Upper lobe of left lung (tissue), 6 donors: Measurements from ENCODE around the gene PCGF3. TPM values are rescaled to one million over a fixed set of nuclear protein-coding genes. Genes with fewer than 3 reads are reported as not detected.
A peak's percentile ranks its signal among the peaks of the same experiment; 100 is the strongest.

ENCODE experiments used
- ATAC-seq, 2 donors: fragments of 200-7000 bp; cut with Tn5 transposase; one replicate each; pipeline ENCODE4 v1.9.1; 2022; ENCODE audit warnings: mild to moderate bottlenecking in 2 of 2, moderate library complexity in 2 of 2; ENCODE audit not compliant: low FRiP score in 2 of 2
- DNase-seq, 2 donors: peaks; one replicate each; pipeline ENCODE4 v3.0.0-alpha.2; 2019 to 2020
- H3K27ac ChIP-seq, 4 donors: fragments of 200-600 bp; sonication (generic); one replicate each; pipeline ENCODE4 v1.5.1; 2016 to 2019
- H3K27me3 ChIP-seq, 4 donors: fragments of 200-600 bp; sonication (generic); one replicate each; pipeline ENCODE4 v1.5.1; 2017 to 2019
- H3K36me3 ChIP-seq, 4 donors: fragments of 200-600 bp; sonication (generic); one replicate each; pipeline ENCODE4 v1.5.1; 2016 to 2019
- H3K4me1 ChIP-seq, 4 donors: fragments of 200-600 bp; sonication (generic); one replicate each; pipeline ENCODE4 v1.5.1; 2018 to 2019
- H3K4me3 ChIP-seq, 4 donors: fragments of 200-600 bp; sonication (generic); one replicate each; pipeline ENCODE4 v1.5.1; 2017 to 2019; ENCODE audit warnings: mild to moderate bottlenecking in 2 of 4, moderate library complexity in 1 of 4
- H3K9me3 ChIP-seq, 4 donors: fragments of 200-600 bp; sonication (generic); one replicate each; pipeline ENCODE4 v1.5.1; 2018 to 2019
- EP300 ChIP-seq, 4 donors: sonication (generic); formaldehyde crosslinking; IDR thresholded peaks; one replicate each; pipeline ENCODE4 v1.5.1; 2017; ENCODE audit warnings: antibody characterized with exemption in 4 of 4, control low read depth in 2 of 4
- POLR2A ChIP-seq, 4 donors: fragments of 450-650 bp; IDR thresholded peaks; one replicate each; pipeline ENCODE4 v1.5.1; 2016 to 2017; ENCODE audit warnings: antibody characterized with exemption in 4 of 4, mild to moderate bottlenecking in 2 of 4
- POLR2AphosphoS5 ChIP-seq, 2 donors: sonication (generic); formaldehyde crosslinking; IDR thresholded peaks; one replicate each; pipeline ENCODE4 v1.5.1; 2017; ENCODE audit warnings: antibody characterized with exemption in 2 of 2
- WGBS, 2 donors: methylation state at CpG; one replicate each; pipeline ENCODE4 v1.1.5; 2017 to 2018; 5-methylcytosine and 5-hydroxymethylcytosine counted together
- total RNA-seq, 6 donors: library from RNA; depleted of rRNA in 4 of 6; stranded (reverse); fragments of >200 nt in 4 of 6; gene quantifications; one replicate each; pipeline versions ENCODE4 v1.1.0 to v1.2.1, GENCODE V29; 2016 to 2021
- TF ChIP-seq, protein P1 (sequence below), 6 experiments: fragments of 450-650 bp in 4 of 6; fragments of 200-600 bp in 2 of 6; sonication (generic) in 2 of 6; IDR thresholded peaks; one replicate each; pipeline ENCODE4 v1.5.1; 2016 to 2019; ENCODE audit warnings: antibody characterized with exemption in 6 of 6
- donor health status: DM: no; HTN: no; CAD: no; lungs with moderate emphysema.
- donor health status: DM: no; HTN: yes; CAD: no; lungs with severe emphysema.

The PCGF3 gene, protein sequence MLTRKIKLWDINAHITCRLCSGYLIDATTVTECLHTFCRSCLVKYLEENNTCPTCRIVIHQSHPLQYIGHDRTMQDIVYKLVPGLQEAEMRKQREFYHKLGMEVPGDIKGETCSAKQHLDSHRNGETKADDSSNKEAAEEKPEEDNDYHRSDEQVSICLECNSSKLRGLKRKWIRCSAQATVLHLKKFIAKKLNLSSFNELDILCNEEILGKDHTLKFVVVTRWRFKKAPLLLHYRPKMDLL
- 100 to 1,000 TPM in 1 of 6 donors, 10 to 100 TPM in 5; 36.4 to 150 (median 41.0) TPM for total RNA-seq

DNA sequence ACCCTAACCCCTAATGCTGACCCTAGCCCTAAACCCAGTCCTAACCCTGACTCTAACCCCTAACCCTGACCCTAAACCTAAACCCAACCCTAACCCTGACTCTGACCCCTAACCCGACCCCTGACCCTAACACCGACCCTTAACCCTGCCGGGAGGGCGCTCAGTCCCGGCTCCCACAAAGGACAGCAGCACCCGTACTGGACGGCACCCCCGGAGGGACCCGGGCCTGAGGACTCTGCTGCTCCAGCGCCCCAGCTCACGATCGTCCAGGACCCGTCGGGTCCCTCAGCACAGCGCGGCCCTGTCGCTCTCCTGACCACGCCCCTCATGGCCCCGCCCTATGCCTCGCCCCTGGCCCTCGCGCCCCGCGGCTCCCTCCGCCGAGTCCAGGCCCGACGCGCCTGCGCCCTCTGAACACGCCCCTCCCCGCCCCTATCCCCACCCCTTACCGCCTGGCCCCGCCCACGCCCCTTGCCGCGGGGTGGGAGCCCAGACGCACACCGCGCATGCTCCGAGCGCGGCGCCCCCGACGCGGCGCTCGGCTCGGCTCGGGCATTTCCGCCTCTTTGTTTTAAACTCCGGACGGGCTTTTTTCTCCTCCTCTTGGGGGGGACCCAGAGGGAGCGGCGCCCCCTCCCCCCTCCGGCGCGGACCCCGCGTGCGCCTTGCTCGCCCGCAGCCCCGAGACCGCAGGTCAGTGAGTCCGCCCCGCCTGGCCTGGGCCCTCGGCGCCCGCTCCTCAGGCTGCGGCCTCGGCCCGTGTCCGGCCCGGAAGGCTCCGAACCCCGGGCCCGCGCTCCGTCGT is at the start of gene PCGF3:
Gene PCGF3, plus strand, starts transcription at position 555 of the 805 bp plus-strand sequence. CDS start 27,849 bp downstream, outside the sequence.
- DNase-seq (peak; percentile 97 to 99), ATAC-seq (peak; percentile 98)
- Histone ChIP-seq H3K9me3 (no peaks in the 10 kb centered on the region), H3K4me3 (peak within 1 kb of the TSS; percentile 76 to 99 (median 88)), H3K27ac (peak within 1 kb of the TSS; percentile 85 to 94 (median 90)), H3K36me3 (no peaks in the 10 kb centered on the region), H3K4me1 (peaks cover 21 to 46% (median 25%) of the 10 kb centered on the region in 4 donors), H3K27me3 (no peaks in the 10 kb centered on the region)
- TF ChIP-seq POLR2A (IDR thresholded peaks at IDR 0.05) (peak in 2 of 4 donors; percentile 39 to 70), POLR2AphosphoS5 (IDR thresholded peaks at IDR 0.05) (peak; percentile 51 to 83)
- TF ChIP-seq, protein P1, sequence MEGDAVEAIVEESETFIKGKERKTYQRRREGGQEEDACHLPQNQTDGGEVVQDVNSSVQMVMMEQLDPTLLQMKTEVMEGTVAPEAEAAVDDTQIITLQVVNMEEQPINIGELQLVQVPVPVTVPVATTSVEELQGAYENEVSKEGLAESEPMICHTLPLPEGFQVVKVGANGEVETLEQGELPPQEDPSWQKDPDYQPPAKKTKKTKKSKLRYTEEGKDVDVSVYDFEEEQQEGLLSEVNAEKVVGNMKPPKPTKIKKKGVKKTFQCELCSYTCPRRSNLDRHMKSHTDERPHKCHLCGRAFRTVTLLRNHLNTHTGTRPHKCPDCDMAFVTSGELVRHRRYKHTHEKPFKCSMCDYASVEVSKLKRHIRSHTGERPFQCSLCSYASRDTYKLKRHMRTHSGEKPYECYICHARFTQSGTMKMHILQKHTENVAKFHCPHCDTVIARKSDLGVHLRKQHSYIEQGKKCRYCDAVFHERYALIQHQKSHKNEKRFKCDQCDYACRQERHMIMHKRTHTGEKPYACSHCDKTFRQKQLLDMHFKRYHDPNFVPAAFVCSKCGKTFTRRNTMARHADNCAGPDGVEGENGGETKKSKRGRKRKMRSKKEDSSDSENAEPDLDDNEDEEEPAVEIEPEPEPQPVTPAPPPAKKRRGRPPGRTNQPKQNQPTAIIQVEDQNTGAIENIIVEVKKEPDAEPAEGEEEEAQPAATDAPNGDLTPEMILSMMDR (IDR thresholded peaks at IDR 0.05) = no peak
- 5 to 31% methylated on average over 5 to 28 of the region's 82 CpGs for WGBS, 2 donors

DNA sequence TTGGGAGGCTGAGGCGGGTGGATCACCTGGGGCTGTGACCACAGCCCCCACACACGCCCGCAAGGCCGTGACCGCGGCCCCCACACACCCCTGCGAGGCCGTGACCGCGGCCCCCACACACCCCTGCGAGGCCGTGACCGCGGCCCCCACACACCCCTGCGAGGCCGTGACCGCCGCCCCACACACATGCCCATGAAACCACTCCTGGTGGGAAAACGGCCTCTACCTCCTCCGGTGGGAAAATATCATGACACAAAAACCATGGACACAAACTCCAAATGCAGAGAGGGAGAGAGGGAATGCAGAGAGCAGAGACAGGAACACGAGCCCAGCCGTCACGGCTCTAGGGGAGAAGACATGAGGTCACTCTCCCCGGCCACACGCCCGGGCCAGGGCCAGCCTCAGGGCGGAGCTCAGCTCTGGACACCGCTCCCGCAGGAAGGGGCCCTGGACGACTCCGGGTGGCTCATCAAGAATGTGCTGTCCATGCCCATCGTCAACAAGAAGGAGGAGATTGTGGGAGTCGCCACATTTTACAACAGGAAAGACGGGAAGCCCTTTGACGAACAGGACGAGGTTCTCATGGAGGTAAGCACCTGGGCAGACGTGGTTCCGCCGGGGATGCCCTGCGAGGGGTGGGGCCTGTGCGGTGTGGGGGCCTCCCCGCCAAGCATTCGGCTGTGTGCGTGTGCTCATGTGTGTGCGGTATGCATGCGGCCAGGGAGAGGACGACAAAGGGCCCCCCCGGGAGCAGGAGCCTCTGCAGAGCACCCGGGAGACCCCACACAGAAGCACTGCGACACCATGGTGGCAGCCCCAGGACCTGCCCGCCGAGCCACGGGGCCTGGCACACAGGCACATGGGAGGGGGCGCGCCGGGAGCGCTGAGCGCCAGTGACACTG is 48.9 kb upstream of the PCGF3 start:
- H3K27me3 ChIP-seq = peaks cover 0 to 4% (median 0%) of the 10 kb centered on the region in 4 donors
- 53 to 77% methylated on average over 12 to 56 of the region's 58 CpGs for WGBS, 2 donors
- H3K4me3 ChIP-seq = no peak overlapping the region
- peak in 1 of 2 donors; percentile 81 for DNase-seq
- H3K9me3 ChIP-seq = no peaks in the 10 kb centered on the region
- no peaks in the 10 kb centered on the region for H3K36me3 ChIP-seq
- no peak for TF ChIP-seq POLR2A (IDR thresholded peaks at IDR 0.05)
- no peak for TF ChIP-seq POLR2AphosphoS5 (IDR thresholded peaks at IDR 0.05)
- TF ChIP-seq, protein P1 (IDR thresholded peaks at IDR 0.05) = no peak
- no peak for TF ChIP-seq EP300 (IDR thresholded peaks at IDR 0.05)
- no peaks in the 10 kb centered on the region for H3K4me1 ChIP-seq
- peak in 1 of 2 donors; percentile 60 for ATAC-seq
- H3K27ac ChIP-seq = no peak overlapping the region

DNA sequence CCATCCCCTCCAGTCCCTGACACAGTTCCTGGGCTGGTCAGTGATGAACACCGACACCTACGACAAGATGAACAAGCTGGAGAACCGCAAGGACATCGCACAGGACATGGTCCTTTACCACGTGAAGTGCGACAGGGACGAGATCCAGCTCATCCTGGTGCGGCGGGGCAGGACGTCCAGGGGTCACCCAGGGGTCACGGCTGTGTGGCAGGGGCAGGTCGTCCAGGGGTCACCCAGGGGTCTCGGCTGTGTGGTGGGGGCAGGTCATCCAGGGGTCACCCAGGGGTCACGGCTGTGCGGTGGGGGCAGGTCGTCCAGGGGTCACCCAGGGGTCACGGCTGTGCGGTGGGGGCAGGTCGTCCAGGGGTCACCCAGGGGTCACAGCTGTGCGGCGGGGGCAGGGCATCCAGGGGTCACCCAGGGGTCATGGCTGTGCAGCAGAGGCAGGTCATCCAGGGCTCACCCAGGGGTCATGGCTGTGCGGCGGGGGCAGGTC is 48.2 kb upstream of the PCGF3 start:
- H3K9me3 ChIP-seq = no peaks in the 10 kb centered on the region
- H3K27me3 ChIP-seq = no peaks in the 10 kb centered on the region
- H3K4me3 ChIP-seq = no peak overlapping the region
- H3K4me1 ChIP-seq = no peaks in the 10 kb centered on the region
- H3K27ac ChIP-seq = no peak overlapping the region
- DNase-seq (peak in 1 of 2 donors; percentile 72), ATAC-seq (no peak)
- TF ChIP-seq, protein P1 (IDR thresholded peaks at IDR 0.05) = no peak
- TF ChIP-seq EP300 (IDR thresholded peaks at IDR 0.05) = no peak
- no peak for TF ChIP-seq POLR2A (IDR thresholded peaks at IDR 0.05)
- TF ChIP-seq POLR2AphosphoS5 (IDR thresholded peaks at IDR 0.05) = no peak
- WGBS, 2 donors = 88% methylated on average over 13 of the region's 23 CpGs; no CpG with 5 or more reads in 1 of the 2 donors
- no peaks in the 10 kb centered on the region for H3K36me3 ChIP-seq

DNA sequence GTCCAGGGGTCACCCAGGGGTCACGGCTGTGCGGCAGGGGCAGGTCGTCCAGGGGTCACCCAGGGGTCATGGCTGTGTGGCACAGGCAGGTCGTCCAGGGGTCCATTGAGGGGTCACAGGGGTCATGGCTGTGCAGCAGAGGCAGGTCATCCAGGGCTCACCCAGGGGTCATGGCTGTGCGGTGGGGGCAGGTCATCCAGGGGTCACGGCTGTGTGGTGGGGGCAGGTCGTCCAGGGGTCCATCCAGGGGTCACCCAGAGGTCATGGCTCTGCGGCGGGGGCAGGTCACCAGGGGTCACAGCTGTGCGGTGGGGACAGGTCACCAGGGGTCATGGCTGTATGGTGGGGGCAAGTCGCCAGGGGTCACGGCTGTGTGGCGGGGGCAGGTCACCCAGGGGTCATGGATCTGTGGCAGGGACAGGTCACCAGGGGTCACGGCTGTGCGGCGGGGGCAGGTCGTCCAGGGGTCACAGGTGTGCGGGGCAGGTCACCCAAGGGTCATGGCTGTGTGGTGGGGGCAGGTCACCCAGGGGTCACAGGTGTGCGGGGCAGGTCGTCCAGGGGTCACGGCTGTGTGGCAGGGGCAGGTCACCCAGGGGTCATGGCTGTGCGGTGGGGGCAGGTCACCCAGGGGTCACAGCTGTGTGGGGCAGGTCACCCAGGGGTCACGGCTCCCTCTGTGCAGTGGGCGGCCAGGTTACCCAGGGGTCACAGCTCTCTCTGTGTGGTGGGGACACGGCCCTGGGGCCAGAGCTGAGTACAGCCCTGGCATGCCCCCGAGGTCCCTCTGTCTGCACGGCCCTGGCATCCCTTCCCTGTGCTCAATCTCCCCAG is 47.6 kb upstream of the PCGF3 start:
- 80 to 92% methylated on average over 9 to 17 of the region's 27 CpGs for WGBS, 2 donors
- Histone ChIP-seq H3K27ac (no peak overlapping the region), H3K9me3 (no peaks in the 10 kb centered on the region), H3K4me1 (peaks cover under 1 to 2% (median 2%) of the 10 kb centered on the region in 4 donors), H3K4me3 (no peak overlapping the region), H3K36me3 (no peaks in the 10 kb centered on the region), H3K27me3 (no peaks in the 10 kb centered on the region)
- ATAC-seq (no peak), DNase-seq (peak in 1 of 2 donors; percentile 69)
- TF ChIP-seq POLR2A (IDR thresholded peaks at IDR 0.05) (no peak), POLR2AphosphoS5 (IDR thresholded peaks at IDR 0.05) (no peak), EP300 (IDR thresholded peaks at IDR 0.05) (no peak)
- TF ChIP-seq, protein P1 (IDR thresholded peaks at IDR 0.05) = no peak
